ENCODE data around the gene C2CD5. TPM values are rescaled to one million over a fixed set of nuclear protein-coding genes. Genes with fewer than 3 reads are reported as not detected.

The C2CD5 gene
- total RNA-seq, 3 donors from 2014 or later (not counting 1 experiment from before 2014, with no cell fraction given), result 31.2 to 42.8 (median 41.9) TPM

- Mint-ChIP-seq H3K27ac (peak overlapping the region in 1 of 2 donors; percentile 64), H3K4me3 (no peak overlapping the region), H3K4me1 (peaks cover 12 to 17% of the 10 kb centered on the region in 2 donors), H3K36me3 (peaks cover 16% of the 10 kb centered on the region), H3K27me3 (ENCODE audit: low read depth in 2 of 2) (no peaks in the 10 kb centered on the region), H3K9me3 (no peaks in the 10 kb centered on the region)
- ATAC-seq (no peak), DNase-seq (peak in 1 of 2 donors; percentile 13)
- Histone ChIP-seq H3K36me3 (ENCODE audit: control insufficient read depth, insufficient read depth, low read length) (peaks cover 38% of the 10 kb centered on the region), H3K9me3 (ENCODE audit: control insufficient read depth, insufficient read depth, low read length) (no peaks in the 10 kb centered on the region), H3K4me1 (ENCODE audit: control insufficient read depth, insufficient read depth, low read length) (no peaks in the 10 kb centered on the region), H3K27ac (ENCODE audit: low read length) (no peak overlapping the region), H3K27me3 (ENCODE audit: control insufficient read depth, insufficient read depth, low read length) (no peaks in the 10 kb centered on the region), H3K4me3 (ENCODE audit: low read length) (no peak overlapping the region)
- intact Hi-C loops (cut with micrococcal nuclease), result no loop called here
- TF ChIP-seq, protein P1, sequence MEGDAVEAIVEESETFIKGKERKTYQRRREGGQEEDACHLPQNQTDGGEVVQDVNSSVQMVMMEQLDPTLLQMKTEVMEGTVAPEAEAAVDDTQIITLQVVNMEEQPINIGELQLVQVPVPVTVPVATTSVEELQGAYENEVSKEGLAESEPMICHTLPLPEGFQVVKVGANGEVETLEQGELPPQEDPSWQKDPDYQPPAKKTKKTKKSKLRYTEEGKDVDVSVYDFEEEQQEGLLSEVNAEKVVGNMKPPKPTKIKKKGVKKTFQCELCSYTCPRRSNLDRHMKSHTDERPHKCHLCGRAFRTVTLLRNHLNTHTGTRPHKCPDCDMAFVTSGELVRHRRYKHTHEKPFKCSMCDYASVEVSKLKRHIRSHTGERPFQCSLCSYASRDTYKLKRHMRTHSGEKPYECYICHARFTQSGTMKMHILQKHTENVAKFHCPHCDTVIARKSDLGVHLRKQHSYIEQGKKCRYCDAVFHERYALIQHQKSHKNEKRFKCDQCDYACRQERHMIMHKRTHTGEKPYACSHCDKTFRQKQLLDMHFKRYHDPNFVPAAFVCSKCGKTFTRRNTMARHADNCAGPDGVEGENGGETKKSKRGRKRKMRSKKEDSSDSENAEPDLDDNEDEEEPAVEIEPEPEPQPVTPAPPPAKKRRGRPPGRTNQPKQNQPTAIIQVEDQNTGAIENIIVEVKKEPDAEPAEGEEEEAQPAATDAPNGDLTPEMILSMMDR (IDR thresholded peaks at IDR 0.05), result no peak
- WGBS (ENCODE audit: insufficient coverage), result 47% methylated on average over 5 of the region's 5 CpGs
Measured at GRCh38 chr12:22473212-22473611, 71.1 kb downstream of the C2CD5 start.

DNA sequence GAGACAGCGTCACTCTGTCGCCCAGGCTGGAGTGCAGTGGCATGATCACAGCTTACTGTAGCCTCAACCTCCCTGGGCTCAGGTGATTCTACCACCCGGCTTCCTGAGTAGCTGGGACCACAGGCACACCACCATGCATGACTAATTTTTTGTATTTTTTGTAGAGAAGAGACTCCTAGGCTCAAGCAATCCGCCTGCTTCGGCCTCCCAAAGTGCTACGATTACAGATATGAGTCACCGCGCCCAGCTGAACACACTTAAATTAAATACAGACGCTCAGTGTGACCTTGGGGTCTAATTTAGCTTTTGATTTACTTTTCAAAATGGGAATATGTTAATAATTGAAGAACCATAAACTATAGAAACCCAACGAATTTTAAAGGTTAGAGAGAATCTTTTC lies 77.2 kb downstream of the C2CD5 start:
- no peak overlapping the region for H3K4me3 Mint-ChIP-seq
- H3K4me1 Mint-ChIP-seq, result peaks cover 0 to 5% of the 10 kb centered on the region in 2 donors
- Histone ChIP-seq H3K9me3 (ENCODE audit: control insufficient read depth, insufficient read depth, low read length) (no peaks in the 10 kb centered on the region), H3K27ac (ENCODE audit: low read length) (no peak overlapping the region), H3K27me3 (ENCODE audit: control insufficient read depth, insufficient read depth, low read length) (no peaks in the 10 kb centered on the region), H3K36me3 (ENCODE audit: control insufficient read depth, insufficient read depth, low read length) (peaks cover 33% of the 10 kb centered on the region), H3K4me3 (ENCODE audit: low read length) (no peak overlapping the region), H3K4me1 (ENCODE audit: control insufficient read depth, insufficient read depth, low read length) (no peaks in the 10 kb centered on the region)
- no peaks in the 10 kb centered on the region for H3K27me3 Mint-ChIP-seq (ENCODE audit: low read depth in 2 of 2)
- DNase-seq (no peak), ATAC-seq (no peak)
- WGBS (ENCODE audit: insufficient coverage), result 86% methylated on average over 10 of the region's 10 CpGs
- TF ChIP-seq, protein P1 (IDR thresholded peaks at IDR 0.05), result no peak
- H3K36me3 Mint-ChIP-seq, result peaks cover 20% of the 10 kb centered on the region
- H3K9me3 Mint-ChIP-seq, result no peaks in the 10 kb centered on the region
- no peak overlapping the region for H3K27ac Mint-ChIP-seq
- intact Hi-C loops (cut with micrococcal nuclease), result no loop called here

GRCh38 chr12:22463306-22463705 lies 81.0 kb downstream of the C2CD5 start:
- intact Hi-C loops (cut with micrococcal nuclease), result no loop called here
- Mint-ChIP-seq H3K36me3 (peaks cover 4% of the 10 kb centered on the region), H3K4me1 (no peaks in the 10 kb centered on the region), H3K27ac (no peak overlapping the region), H3K9me3 (no peaks in the 10 kb centered on the region), H3K27me3 (ENCODE audit: low read depth in 2 of 2) (no peaks in the 10 kb centered on the region), H3K4me3 (no peak overlapping the region)
- Histone ChIP-seq H3K36me3 (ENCODE audit: control insufficient read depth, insufficient read depth, low read length) (peaks cover 8% of the 10 kb centered on the region), H3K4me3 (ENCODE audit: low read length) (no peak overlapping the region), H3K27ac (ENCODE audit: low read length) (no peak overlapping the region), H3K4me1 (ENCODE audit: control insufficient read depth, insufficient read depth, low read length) (no peaks in the 10 kb centered on the region), H3K27me3 (ENCODE audit: control insufficient read depth, insufficient read depth, low read length) (no peaks in the 10 kb centered on the region), H3K9me3 (ENCODE audit: control insufficient read depth, insufficient read depth, low read length) (no peaks in the 10 kb centered on the region)
- ATAC-seq (no peak), DNase-seq (no peak)
- TF ChIP-seq, protein P1 (IDR thresholded peaks at IDR 0.05), result no peak
- WGBS (ENCODE audit: insufficient coverage), result 95% methylated on average over 2 of the region's 2 CpGs

DNA sequence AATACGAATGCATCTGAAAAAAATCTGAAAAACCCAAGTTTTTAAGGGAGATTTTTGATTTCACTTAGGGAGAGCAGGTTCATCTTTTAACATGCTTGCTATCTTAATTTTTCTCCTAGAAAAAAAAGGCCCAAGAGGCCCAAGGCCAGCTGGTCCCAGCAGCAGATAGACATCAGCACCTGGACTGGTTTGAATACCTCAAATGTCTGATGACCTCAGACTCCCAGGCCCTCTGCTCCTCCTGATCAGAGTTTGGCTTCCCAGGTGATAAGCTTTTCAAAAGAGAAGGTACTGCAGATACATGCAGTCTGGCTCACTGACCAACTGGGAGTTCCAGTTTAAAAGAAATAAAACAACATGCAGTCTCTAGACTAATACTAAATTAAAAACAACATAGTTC lies 82.6 kb downstream of the C2CD5 start:
- no peak overlapping the region for H3K4me3 Mint-ChIP-seq
- no peak overlapping the region for H3K27ac Mint-ChIP-seq
- no peak for DNase-seq
- WGBS (ENCODE audit: insufficient coverage), result 100% methylated on average over 1 of the region's 1 CpG
- H3K27me3 Mint-ChIP-seq (ENCODE audit: low read depth in 2 of 2), result no peaks in the 10 kb centered on the region
- intact Hi-C loops (cut with micrococcal nuclease), result loop anchor here (2.0 kb wide), 1 partner anchor 765 kb away; no protein-coding TSS in a partner anchor
- H3K4me1 ChIP-seq (ENCODE audit: control insufficient read depth, insufficient read depth, low read length), result no peaks in the 10 kb centered on the region
- no peak for ATAC-seq
- TF ChIP-seq, protein P1 (IDR thresholded peaks at IDR 0.05), result no peak
- H3K9me3 Mint-ChIP-seq, result no peaks in the 10 kb centered on the region
- no peak overlapping the region for H3K4me3 ChIP-seq (ENCODE audit: low read length)
- H3K27me3 ChIP-seq (ENCODE audit: control insufficient read depth, insufficient read depth, low read length), result no peaks in the 10 kb centered on the region
- H3K27ac ChIP-seq (ENCODE audit: low read length), result no peak overlapping the region
- H3K36me3 ChIP-seq (ENCODE audit: control insufficient read depth, insufficient read depth, low read length), result peaks cover 7% of the 10 kb centered on the region
- no peaks in the 10 kb centered on the region for H3K4me1 Mint-ChIP-seq
- no peaks in the 10 kb centered on the region for H3K9me3 ChIP-seq (ENCODE audit: control insufficient read depth, insufficient read depth, low read length)
- peaks cover 4% of the 10 kb centered on the region for H3K36me3 Mint-ChIP-seq

Data from natural killer cell (primary cell).